ENCODE results near the gene PROZ.

DNA sequence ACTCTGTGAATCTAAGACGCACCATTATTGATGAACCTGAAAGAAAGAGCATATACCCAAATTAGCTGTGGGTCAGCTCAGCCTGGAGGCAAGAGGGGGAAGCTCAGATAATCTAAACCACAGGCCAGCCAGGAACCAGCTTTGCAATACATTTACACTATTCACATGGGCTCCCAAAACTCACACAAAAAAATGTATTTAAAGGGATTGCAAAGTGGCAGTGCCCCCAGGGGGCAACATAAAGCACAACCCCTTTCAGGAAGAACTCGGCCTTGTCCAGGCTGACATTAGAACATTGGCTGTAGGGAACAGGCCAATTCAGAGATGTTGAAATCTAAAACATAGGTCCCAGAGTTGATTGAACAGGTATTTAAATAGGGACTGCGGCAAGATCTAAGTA, 3.2 kb upstream of the PROZ start:
- TF ChIP-seq, protein P1, sequence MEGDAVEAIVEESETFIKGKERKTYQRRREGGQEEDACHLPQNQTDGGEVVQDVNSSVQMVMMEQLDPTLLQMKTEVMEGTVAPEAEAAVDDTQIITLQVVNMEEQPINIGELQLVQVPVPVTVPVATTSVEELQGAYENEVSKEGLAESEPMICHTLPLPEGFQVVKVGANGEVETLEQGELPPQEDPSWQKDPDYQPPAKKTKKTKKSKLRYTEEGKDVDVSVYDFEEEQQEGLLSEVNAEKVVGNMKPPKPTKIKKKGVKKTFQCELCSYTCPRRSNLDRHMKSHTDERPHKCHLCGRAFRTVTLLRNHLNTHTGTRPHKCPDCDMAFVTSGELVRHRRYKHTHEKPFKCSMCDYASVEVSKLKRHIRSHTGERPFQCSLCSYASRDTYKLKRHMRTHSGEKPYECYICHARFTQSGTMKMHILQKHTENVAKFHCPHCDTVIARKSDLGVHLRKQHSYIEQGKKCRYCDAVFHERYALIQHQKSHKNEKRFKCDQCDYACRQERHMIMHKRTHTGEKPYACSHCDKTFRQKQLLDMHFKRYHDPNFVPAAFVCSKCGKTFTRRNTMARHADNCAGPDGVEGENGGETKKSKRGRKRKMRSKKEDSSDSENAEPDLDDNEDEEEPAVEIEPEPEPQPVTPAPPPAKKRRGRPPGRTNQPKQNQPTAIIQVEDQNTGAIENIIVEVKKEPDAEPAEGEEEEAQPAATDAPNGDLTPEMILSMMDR (conservative IDR thresholded peaks at IDR 0.05): no peak
- TF ChIP-seq ZFX (IDR thresholded peaks at IDR 0.05): no peak
